ENCODE data around the gene REC114.
A peak's percentile ranks its signal among the peaks of the same experiment; 100 is the strongest.
"Not testable (repeated sequence)": the region's sequence is repeated elsewhere in the genome, so short reads cannot be mapped to it uniquely, and the experiment has no call there.

Gene REC114

GRCh38 chr15:73527598-73527997 lies 84.6 kb downstream of the REC114 start:
- no peak for DNase-seq (ENCODE audit: low spot score)

GRCh38 chr15:73530649-73531048 lies 87.7 kb downstream of the REC114 start:
- no peak for DNase-seq (ENCODE audit: low spot score)

- no peak for DNase-seq (ENCODE audit: low spot score)
Measured at GRCh38 chr15:73538123-73538522, 95.2 kb downstream of the REC114 start.

GRCh38 chr15:73538563-73539211 lies 95.7 kb downstream of the REC114 start:
- no peak for DNase-seq (ENCODE audit: low spot score)

- DNase-seq (ENCODE audit: low spot score): no peak
Measured at GRCh38 chr15:73539212-73540128, 96.5 kb downstream of the REC114 start.

- DNase-seq (ENCODE audit: low spot score): no peak
Measured at GRCh38 chr15:73540161-73540560, 97.2 kb downstream of the REC114 start.

GRCh38 chr15:73541479-73541878 lies 98.5 kb downstream of the REC114 start:
- no peak for DNase-seq (ENCODE audit: low spot score)

- DNase-seq (ENCODE audit: low spot score): not testable (repeated sequence)
Measured at GRCh38 chr15:73548925-73549324, 106.0 kb downstream of the REC114 start.

- no peak for DNase-seq (ENCODE audit: low spot score)
Measured at GRCh38 chr15:73550190-73550589, 107.2 kb downstream of the REC114 start.

- no peak for DNase-seq (ENCODE audit: low spot score)
Measured at GRCh38 chr15:73555080-73555479, 112.1 kb downstream of the REC114 start.

GRCh38 chr15:73558529-73558928 lies 115.6 kb downstream of the REC114 start:
- DNase-seq (ENCODE audit: low spot score): no peak

- DNase-seq (ENCODE audit: low spot score): peak; percentile 44
Measured at GRCh38 chr15:73560501-73561117, 117.6 kb downstream of the REC114 start.

- DNase-seq (ENCODE audit: low spot score): no peak
Measured at GRCh38 chr15:73564255-73564654, 121.3 kb downstream of the REC114 start.

GRCh38 chr15:73567020-73567419 lies 124.1 kb downstream of the REC114 start:
- DNase-seq (ENCODE audit: low spot score): no peak

GRCh38 chr15:73568564-73569280 lies 125.8 kb downstream of the REC114 start:
- DNase-seq (ENCODE audit: low spot score): no peak

GRCh38 chr15:73569361-73569760 lies 126.4 kb downstream of the REC114 start:
- DNase-seq (ENCODE audit: low spot score): no peak

- DNase-seq (ENCODE audit: low spot score): no peak
Measured at GRCh38 chr15:73570355-73571032, 127.5 kb downstream of the REC114 start.

GRCh38 chr15:73571346-73571745 lies 128.4 kb downstream of the REC114 start:
- DNase-seq (ENCODE audit: low spot score): no peak

GRCh38 chr15:73572296-73572695 lies 129.3 kb downstream of the REC114 start:
- DNase-seq (ENCODE audit: low spot score): no peak

- DNase-seq (ENCODE audit: low spot score): no peak
Measured at GRCh38 chr15:73573037-73573436, 130.1 kb downstream of the REC114 start.

- no peak for DNase-seq (ENCODE audit: low spot score)
Measured at GRCh38 chr15:73573572-73573971, 130.6 kb downstream of the REC114 start.
